ENCODE measurements around the gene ZNF674.

ZNF674 gene

GRCh38 chrX:46571423-46572339, 26.5 kb upstream of the ZNF674 start:
- TF ChIP-seq CTCF (IDR thresholded peaks at IDR 0.05; ENCODE audit: borderline replicate concordance, control extremely low read depth, extremely low read depth, insufficient read depth, missing control alignments) = no peak
- DNase-seq (ENCODE audit: low spot score) = peak; percentile 49
- in situ Hi-C loops (cut with MboI; ENCODE audit: low sequenced_read_pairs, unreplicated experiment) = loop anchor here (10.0 kb wide), 1 partner anchor 63 kb away; no protein-coding TSS in a partner anchor

GRCh38 chrX:46569621-46570020, 24.4 kb upstream of the ZNF674 start:
- in situ Hi-C loops (cut with MboI; ENCODE audit: low sequenced_read_pairs, unreplicated experiment) = loop anchor here (10.0 kb wide), 1 partner anchor 65 kb away; no protein-coding TSS in a partner anchor
- TF ChIP-seq CTCF (IDR thresholded peaks at IDR 0.05; ENCODE audit: borderline replicate concordance, control extremely low read depth, extremely low read depth, insufficient read depth, missing control alignments) = no peak

GRCh38 chrX:46567388-46567787, 22.2 kb upstream of the ZNF674 start:
- no peak for TF ChIP-seq CTCF (IDR thresholded peaks at IDR 0.05; ENCODE audit: borderline replicate concordance, control extremely low read depth, extremely low read depth, insufficient read depth, missing control alignments)
- in situ Hi-C loops (cut with MboI; ENCODE audit: low sequenced_read_pairs, unreplicated experiment) = no loop called here
- no peak for DNase-seq (ENCODE audit: low spot score)

More at GRCh38 chrX:46569621-46570020, 24.4 kb upstream of the ZNF674 start:
- no peak for DNase-seq (ENCODE audit: low spot score)

- TF ChIP-seq CTCF (IDR thresholded peaks at IDR 0.05; ENCODE audit: borderline replicate concordance, control extremely low read depth, extremely low read depth, insufficient read depth, missing control alignments) = no peak
- peak; percentile 74 for DNase-seq (ENCODE audit: low spot score)
- in situ Hi-C loops (cut with MboI; ENCODE audit: low sequenced_read_pairs, unreplicated experiment) = no loop called here
Measured at GRCh38 chrX:46561824-46562657, 16.8 kb upstream of the ZNF674 start.

GRCh38 chrX:46559062-46559461, 13.8 kb upstream of the ZNF674 start:
- DNase-seq (ENCODE audit: low spot score) = no peak
- no peak for TF ChIP-seq CTCF (IDR thresholded peaks at IDR 0.05; ENCODE audit: borderline replicate concordance, control extremely low read depth, extremely low read depth, insufficient read depth, missing control alignments)
- in situ Hi-C loops (cut with MboI; ENCODE audit: low sequenced_read_pairs, unreplicated experiment) = loop anchor here (10.0 kb wide), 1 partner anchor 236 kb away; no protein-coding TSS in a partner anchor

GRCh38 chrX:46554942-46555341, 9.7 kb upstream of the ZNF674 start:
- DNase-seq (ENCODE audit: low spot score) = no peak
- in situ Hi-C loops (cut with MboI; ENCODE audit: low sequenced_read_pairs, unreplicated experiment) = loop anchor here (10.0 kb wide), 1 partner anchor 240 kb away; no protein-coding TSS in a partner anchor
- no peak for TF ChIP-seq CTCF (IDR thresholded peaks at IDR 0.05; ENCODE audit: borderline replicate concordance, control extremely low read depth, extremely low read depth, insufficient read depth, missing control alignments)

Data from GM13976 (cell line).